ENCODE data around the gene NDFIP2.

The NDFIP2 gene

DNA sequence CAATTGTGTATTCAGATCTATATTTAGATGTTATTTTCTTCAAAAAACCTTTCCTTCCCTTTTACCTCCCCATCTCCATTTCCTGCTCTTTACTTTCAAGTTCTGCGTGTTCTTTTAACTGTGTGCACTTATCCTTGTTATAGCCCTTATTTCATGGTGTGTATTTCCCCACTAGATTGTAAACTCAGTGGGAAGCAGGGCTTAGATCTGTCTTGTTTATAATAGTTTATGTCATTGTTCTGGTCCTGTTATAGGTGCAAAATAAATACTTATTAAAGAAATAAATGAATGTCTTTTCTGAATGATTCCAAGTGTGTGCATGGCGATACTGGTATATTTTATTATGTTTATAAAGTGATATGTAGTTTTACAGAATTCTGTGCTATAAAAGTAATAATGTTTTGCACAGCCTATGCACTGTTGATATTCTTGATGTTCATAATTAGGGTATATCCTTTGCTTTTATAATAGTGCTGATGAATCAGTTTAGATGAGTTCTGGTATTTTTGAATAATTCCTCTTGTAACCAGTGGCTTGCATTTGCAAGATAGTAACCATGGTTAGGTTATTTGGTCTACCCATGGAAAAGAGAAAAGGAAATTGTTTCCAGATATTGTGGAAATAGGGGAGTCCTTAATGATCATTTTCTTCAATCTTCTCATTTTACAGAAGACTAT lies 12.1 kb downstream of the NDFIP2 start:
- no peak for DNase-seq (ENCODE audit: low read depth, low spot score)

DNA sequence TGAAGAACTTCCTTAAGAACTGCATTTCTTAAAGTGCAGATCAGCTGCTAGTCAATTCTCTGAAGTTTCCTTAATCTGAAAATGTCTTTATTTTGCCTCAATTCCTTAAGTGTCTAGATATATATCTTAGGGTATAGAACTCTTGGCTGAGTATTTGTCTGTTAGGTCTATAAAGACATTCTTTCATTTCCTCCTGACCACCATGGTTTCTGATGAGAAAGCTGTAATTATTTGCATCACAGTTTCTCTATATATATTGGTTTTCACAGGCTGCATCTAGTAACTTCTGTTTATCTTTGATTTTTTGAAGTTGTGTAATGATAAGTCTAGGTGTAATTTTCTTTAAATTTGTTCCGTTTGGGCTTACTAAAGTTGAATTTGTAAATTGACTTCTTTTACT lies 15.2 kb downstream of the NDFIP2 start:
- no peak for DNase-seq (ENCODE audit: low read depth, low spot score)

DNA sequence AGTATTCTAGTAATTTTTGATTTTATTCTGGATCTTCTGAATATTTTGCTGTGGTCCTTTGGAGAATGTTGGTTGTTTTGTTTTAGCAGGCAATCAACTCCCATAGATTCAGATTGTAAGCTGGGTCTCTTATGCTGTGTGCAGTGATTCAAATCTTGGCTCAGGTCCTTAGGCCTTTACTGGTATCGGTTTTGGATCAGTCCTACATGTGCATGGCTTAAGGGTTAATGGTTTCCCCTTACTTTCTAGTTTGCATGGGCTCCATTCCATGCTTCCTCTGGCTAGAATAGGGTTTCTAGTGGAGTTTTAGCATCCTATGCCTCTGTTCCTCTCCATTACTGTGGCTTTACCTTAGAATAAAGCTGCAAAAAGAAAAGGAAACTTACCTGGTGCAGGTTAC lies 16.1 kb downstream of the NDFIP2 start:
- DNase-seq (ENCODE audit: low read depth, low spot score) = no peak

DNA sequence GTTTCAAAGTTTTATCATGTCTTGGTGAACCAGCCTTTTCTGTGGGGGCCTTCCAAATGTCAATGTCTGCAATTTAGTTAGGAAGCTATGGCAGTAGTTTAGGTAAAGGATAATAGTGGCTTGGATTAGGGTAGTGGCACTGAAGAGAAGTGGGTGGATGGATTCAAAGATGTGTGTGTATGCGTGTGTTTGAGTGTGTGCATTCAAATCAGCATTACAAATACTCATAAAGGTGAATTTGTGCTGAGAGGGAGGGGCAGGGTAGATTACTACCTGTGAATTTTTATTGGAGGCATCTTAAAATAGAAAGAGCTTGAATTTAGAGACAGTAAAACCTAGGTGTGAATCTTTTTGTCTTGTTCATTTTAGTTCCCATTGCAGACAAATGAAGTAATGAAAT lies 16.9 kb downstream of the NDFIP2 start:
- no peak for DNase-seq (ENCODE audit: low read depth, low spot score)

DNA sequence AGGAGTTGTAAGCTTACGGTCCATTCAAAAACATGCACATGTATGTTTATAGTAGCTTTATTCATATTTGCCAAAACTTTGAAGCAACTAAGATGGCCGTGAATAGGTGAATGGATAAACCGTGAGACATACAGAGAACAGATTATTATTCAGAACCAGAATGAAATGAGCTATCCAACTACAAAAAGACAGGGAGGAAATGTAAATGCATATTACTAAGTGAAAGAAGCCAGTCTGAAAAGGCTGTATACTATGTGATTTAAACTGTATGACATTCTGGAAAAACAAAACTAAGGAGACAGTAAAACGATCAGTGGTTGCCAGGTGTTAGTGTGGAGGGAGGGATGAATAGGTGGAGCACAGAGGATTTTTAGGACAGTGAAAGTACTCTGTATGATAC lies 19.9 kb downstream of the NDFIP2 start:
- DNase-seq (ENCODE audit: low read depth, low spot score) = no peak

DNA sequence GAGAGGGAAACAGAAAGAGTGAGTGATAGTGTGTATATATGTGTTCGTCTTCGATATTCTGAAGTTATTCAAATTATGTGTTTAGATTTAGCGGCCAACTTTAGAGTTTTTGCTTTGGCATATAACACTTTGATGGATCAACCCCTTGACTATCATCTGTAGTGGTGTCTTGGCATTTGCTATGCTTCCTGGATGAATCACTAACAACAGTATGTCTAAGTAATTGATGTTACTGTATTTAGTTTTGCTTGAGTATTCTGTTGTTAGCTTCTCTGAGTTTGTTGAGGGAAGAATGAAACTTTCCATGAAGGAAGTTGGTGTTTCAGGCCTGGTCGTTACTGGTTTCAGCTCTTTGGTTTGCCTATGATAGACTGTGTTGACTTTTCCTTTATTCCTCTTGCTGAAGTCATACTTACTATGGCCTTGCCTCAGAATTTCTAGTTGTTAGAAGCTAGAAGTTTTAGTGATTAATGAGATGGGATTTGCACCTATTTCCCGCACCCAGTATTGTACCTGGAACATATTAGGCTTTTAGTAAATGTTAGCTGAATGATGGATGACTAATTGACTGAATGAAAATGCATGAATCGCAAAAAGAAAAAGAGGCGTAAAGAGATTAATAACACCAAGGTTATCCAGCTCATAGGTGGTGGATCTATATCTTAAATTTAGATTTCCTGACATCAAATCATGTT lies 20.7 kb downstream of the NDFIP2 start:
- DNase-seq (ENCODE audit: low read depth, low spot score) = no peak

DNA sequence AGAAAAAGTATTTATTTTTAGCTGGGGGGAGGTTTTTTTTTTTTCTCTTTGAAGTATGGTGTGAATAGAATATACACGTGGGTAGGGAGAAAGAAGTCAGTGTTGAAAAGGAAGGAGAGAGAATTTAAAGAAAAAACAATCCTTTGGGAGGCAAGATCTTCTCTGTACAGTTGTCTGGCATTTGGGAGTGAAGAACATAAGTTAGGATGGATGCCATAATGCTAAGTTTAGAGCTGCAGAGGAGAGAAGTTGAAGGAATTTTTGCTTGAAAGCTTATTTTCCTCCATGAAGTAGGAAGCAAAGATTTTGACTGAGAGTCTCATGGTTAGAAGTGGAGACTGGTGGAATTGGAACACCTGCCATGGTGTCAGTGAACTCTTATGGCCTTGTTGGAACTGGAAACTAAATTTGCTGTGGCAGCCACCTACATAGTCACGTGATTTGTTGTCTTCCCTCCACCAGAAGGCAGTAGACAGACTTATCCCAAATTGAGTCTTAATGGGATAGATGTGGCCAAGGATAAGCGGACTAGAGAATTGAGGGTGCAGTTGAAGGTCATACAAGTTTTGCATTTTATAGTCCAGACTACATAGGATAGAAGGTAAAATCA lies 22.0 kb downstream of the NDFIP2 start:
- DNase-seq (ENCODE audit: low read depth, low spot score) = no peak

DNA sequence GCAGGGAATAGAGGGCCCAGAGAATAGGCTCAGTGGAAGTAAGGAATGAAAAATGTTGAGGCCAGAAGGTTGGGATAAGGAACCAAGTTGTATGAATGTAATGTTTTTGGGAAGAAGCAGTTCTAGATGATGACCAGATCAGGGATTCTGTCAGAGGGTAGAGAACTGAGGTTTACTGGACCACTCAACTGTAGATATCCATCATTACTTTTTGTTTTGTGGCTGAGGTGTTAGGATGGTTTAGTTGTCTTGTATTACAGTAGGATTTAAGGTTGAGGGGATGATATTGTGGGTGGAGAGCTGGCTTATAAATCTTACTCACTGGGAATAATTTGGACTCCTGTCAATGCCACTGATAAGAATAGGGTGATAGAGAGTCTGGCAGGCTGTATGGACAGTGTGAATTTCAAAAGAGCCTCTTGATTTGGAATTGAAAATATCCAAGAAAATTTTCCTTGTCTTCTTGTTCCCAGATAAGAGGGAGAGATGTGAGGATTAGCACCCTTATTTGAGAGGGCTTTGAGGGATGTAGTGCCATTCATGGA lies 22.6 kb downstream of the NDFIP2 start:
- no peak for DNase-seq (ENCODE audit: low read depth, low spot score)

DNA sequence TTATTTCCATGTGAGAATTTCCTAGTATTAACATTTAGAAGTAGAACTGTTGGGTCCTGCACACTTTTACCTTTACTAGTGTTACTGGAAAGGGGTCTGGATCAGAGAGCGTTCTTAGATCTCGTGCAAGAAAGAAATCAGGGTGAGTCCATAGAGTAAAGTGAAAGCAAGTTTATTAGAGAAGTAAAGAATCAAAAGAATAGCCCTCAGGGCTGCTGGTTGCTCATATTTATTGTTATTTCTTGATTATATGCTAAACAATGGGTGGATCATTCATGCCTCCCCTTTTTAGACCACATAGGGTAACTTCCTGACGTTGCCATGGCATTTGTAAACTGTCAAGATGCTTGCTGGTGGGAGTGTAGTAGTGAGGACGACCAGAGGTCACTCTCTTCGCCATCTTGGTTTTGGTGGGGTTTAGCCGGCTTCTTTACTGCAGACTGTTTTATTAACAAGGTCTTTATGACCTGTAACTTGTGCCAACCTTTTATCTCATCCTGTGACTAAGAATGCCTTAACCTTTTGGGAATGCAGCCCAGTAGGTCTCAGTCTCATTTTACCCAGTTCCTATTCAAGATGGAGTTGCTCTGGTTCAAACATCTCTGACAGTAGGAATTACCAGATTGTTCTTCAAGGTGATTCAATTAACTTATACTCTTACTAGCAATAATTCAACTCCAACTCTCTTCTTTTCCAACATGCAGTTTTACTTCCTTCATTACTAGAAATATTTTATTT lies 27.4 kb downstream of the NDFIP2 start:
- DNase-seq (ENCODE audit: low read depth, low spot score) = no peak

DNA sequence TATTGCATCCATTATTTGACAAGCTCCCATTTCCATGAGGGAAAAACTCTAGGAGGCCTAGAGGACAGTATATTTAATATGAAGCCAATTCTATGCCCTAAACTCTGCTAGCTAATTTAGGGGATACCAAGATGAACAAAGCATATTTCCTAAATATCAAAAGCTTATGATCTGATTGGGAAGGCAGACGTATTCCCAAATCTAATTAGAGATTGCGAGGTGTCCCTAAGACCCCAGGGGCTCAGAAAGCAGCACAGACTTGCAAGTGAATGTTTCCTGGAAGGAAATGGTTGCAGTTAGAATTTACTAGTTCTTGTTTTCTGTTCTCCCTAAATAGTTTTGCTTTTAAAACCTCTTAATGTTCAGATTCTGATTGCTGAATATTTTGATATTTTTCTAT lies 30.7 kb downstream of the NDFIP2 start:
- no peak for DNase-seq (ENCODE audit: low read depth, low spot score)

DNA sequence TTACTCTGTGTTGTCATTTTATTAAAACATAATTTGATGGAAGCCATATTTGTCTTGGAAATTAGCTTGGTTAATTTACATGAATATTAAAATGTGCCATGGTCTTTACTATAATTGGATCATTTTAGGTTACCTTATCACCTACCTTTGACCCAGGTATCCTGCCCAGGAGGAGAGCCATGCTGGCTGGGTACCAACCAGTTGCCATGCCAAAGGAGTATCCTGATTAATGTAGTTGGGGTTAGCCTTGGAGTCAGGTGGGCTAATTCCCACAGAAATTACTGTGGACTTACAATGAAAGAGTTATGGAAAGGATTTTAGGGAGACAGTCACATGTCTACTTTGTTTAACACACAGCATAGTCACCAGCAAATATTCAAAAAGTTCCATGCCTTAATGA lies 32.0 kb downstream of the NDFIP2 start:
- DNase-seq (ENCODE audit: low read depth, low spot score) = no peak

DNA sequence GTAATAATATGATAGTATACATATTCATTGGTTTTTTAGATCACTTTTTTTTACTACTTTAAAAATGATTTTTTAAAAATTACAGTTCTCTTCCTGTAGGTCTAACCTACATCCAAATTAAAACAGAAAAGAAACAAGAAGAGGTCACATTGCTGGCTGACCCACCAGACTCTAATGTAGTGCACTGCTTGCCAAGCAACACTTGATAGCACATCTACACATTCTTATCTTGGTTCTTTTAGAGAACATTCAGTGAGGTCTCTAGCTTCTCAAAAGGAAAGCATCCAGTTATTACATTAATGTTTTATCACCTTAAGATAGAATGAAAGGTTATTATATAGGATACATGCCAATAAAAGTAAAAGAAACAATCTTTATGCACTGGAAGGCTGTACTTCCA lies 35.6 kb downstream of the NDFIP2 start:
- DNase-seq (ENCODE audit: low read depth, low spot score) = no peak

DNA sequence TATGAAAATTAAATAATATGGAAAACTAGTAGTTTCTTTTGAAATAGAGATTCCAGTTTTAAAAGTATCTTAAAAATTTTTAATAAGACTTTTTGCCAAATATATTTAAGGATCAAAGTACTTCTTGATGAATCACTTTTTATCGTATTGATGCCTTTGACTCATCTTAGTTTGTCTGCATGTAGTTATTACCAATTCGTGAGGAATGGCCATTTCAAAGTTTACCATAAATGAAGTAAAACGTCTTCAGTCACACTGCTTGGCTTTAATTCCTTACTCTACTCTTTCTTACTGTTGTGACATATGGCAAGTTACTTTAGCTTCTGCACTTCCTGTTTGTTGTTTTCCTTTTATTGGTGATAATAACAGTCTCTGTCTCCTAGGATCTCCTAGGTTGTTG lies 38.3 kb downstream of the NDFIP2 start:
- no peak for DNase-seq (ENCODE audit: low read depth, low spot score)

DNA sequence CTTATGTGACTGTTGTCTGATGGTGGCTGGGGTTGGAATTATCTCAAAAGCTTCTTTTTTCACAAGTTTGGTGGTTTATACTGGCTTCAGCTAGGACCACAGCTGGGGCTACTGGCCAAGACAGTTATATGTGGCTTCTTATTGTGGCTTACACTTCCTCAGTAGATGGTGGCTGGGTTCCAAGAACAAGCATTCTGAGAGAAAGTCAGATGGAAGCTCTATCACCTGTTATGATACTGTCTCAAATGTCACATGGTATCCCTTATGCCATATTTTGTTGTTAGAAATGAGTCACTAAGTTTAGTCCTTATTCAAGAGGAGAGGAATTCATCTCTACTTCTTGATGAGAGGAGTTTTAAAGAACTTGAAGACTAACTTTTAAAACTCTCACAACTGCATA lies 41.6 kb downstream of the NDFIP2 start:
- DNase-seq (ENCODE audit: low read depth, low spot score) = peak; percentile 82

DNA sequence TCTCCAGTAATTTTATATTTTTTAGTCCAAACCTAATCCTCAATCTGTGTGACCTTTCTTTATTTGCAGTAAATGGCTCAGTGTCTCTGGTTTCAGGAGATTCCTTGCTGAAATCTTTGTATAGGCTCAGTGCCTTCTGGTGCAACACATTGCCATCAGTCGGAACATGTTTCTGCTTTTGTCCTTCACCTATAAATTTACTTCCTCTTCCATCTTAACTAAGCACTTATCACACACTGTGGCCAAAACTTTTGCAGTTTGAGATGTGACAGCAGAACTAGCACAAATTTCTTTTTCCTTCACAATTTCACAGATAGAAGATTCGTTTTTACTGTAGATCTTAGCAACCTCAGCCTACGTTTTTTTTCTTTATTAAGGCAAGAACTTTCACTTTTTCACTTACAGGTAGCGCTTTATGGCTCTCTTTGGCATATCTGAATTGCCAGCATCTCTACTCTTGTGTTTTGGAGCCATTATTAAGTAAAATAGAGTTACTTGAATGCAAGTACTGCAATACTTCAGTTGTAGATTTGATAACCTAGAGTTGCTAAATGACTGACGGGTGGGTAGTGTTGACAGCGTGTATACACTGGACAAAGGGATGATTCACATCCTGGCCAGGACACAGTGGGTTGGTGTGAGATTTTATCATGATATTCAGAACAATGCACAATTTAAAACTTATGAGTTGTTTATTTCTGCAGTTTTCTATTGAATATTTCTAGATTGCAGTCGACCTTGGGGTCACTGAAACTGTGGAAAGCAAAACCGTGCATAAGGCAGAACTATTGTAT lies 44.3 kb downstream of the NDFIP2 start:
- no peak for DNase-seq (ENCODE audit: low read depth, low spot score)

DNA sequence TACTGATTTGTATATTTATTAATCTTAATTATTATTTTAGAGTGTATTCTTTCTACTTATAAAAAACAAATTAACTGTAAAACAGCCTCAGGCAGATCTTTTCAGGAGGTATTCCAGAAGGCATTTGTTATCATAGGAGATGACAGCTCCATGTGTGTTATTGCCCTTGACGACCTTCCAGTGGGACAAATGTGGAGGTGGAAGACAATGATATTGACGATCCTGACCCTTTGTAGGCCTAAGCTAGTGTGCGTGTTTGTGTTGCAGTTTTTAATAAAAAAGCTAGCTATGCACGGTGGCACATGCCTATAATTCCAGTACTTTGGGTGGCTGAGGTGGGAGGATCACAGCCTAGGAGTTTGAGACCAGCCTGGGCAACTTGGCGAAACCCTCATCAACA lies 46.7 kb downstream of the NDFIP2 start:
- no peak for DNase-seq (ENCODE audit: low read depth, low spot score)

DNA sequence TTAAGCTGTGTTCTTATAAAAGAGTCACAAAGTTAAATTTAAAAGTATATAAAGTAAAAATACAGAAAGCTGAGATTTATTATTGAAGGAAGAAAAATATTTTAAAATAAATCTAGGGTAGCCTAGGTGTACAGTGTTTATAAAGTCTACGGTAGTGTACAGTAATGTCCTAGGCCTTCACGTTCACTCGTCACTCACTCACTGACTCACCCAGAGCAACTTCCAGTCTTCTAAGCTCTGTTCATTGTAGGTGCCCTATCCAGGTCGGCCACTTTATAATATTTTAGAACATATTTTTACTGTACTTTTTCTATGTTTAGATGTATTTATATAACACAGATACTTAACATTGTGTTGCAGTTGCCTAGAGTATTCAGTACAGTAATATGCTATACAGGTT lies 47.4 kb downstream of the NDFIP2 start:
- no peak for DNase-seq (ENCODE audit: low read depth, low spot score)

DNA sequence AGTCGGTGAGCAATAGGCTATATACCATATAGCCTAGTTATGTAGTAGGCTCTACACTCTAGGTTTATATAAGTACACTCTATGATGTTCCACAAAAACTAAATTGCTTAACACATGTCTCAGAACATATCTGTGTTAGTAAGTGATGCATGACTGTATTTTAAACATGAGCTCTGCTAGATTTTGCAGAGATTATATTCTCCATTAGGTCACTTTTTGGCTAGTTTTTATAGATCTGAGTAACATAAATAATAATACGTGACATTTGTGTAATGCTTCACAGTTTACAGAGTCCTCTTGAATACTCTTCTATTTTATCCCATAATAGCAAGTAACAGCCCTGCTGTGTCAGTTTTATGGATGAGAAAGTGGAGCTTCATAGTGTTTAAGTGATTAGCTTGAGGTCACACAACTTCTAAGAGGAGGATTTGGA lies 47.8 kb downstream of the NDFIP2 start:
- DNase-seq (ENCODE audit: low read depth, low spot score) = no peak

DNA sequence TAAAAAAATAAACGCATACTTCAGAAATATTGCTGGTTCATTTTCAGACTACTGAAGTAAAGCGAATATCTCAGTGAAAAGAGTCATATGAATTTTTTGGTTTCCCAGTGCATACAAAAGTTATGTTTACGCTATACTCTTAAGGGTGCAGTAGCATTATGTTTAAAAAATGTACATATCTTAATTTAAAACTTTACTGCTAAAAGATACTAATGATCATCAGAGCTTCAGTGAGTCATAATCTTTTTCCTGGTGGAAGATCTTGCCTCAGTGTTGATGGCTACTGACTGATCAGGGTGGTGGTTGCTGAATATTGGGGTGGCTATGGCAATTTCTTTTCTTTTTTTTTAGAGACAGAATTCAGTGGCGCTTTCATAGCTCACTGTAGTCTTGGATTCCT lies 48.9 kb downstream of the NDFIP2 start:
- DNase-seq (ENCODE audit: low read depth, low spot score) = no peak

DNA sequence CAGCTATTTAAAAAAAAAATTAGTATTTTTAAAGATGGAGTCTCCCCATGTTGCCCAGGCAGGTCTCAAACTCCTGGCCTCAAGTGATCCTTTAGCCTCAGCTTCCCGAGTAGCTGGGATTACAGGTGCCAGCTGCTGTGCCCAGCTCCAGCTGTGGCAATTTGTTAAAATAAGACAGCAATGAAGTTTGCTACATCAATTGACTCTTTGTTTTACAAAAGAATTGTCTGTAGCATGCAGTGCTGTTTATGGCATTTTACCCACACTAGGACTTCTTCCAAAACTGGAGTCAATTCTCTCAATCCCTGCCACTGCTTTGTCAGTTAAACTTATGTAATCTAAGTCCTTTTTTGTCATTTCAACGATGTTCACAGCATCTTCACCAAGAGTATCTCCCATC lies 49.3 kb downstream of the NDFIP2 start:
- DNase-seq (ENCODE audit: low read depth, low spot score) = no peak

DNA sequence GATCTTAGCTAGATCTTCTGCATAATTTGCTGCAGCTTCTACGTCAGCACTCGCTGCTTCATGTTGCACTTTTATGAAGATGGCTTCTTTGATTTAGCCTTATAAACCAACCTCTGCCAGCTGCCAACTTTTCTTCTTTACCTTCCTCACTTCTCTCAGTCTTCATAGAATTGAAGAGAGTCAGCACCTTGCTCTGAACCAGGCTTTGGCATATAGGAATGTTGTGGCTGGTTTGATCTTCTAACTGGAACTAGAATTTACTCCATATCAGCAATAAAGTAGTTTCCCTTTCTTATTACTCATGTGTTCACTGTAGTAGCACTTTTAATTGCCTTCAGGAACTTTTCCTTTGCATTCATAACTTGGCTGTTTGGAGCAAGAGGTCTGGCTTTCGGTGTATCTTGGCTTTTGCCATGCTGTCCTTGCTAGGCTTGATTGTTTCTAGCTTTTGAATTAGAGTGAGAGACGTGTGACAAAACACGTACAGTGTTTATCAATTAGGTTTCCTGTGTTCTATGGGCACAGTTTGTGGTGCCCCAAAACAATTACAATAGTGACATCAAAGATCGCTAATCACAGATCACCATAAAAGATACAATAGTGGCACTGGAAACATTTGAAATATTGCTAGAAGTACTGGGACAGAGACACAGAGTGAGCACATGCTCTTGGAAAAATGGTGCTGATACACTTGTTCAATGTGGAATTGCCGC lies 50.7 kb downstream of the NDFIP2 start:
- peak; percentile 9 for DNase-seq (ENCODE audit: low read depth, low spot score)
